Measurements from ENCODE around the gene PTGFRN.

The PTGFRN gene

GRCh38 chr1:116916533-116917445 is 7.1 kb downstream of the PTGFRN start:
- H3K9ac ChIP-seq (ENCODE audit: low read depth, low read length), result no peak overlapping the region
- H3K9me3 ChIP-seq (ENCODE audit: control insufficient read depth, insufficient read depth, low read length), result no peaks in the 10 kb centered on the region
- peaks cover 15% of the 10 kb centered on the region for H3K4me1 ChIP-seq (ENCODE audit: insufficient read depth, low read length)
- H3K36me3 ChIP-seq (ENCODE audit: insufficient read depth, low read length), result no peaks in the 10 kb centered on the region

GRCh38 chr1:116918714-116919357 is 9.1 kb downstream of the PTGFRN start:
- Histone ChIP-seq H3K9ac (ENCODE audit: low read depth, low read length) (no peak overlapping the region), H3K9me3 (ENCODE audit: control insufficient read depth, insufficient read depth, low read length) (no peaks in the 10 kb centered on the region), H3K36me3 (ENCODE audit: insufficient read depth, low read length) (no peaks in the 10 kb centered on the region), H3K4me1 (ENCODE audit: insufficient read depth, low read length) (peaks cover 8% of the 10 kb centered on the region; the same call in 1 of the 2 replicates)

GRCh38 chr1:116919802-116920201 is 10.1 kb downstream of the PTGFRN start:
- H3K4me1 ChIP-seq (ENCODE audit: insufficient read depth, low read length), result peaks cover 8% of the 10 kb centered on the region; the same call in 1 of the 2 replicates
- H3K9ac ChIP-seq (ENCODE audit: low read depth, low read length), result no peak overlapping the region
- H3K9me3 ChIP-seq (ENCODE audit: control insufficient read depth, insufficient read depth, low read length), result no peaks in the 10 kb centered on the region
- H3K36me3 ChIP-seq (ENCODE audit: insufficient read depth, low read length), result no peaks in the 10 kb centered on the region

- Histone ChIP-seq H3K4me1 (ENCODE audit: insufficient read depth, low read length) (peaks cover 8% of the 10 kb centered on the region; the same call in 1 of the 2 replicates), H3K9me3 (ENCODE audit: control insufficient read depth, insufficient read depth, low read length) (no peaks in the 10 kb centered on the region), H3K9ac (ENCODE audit: low read depth, low read length) (no peak overlapping the region), H3K36me3 (ENCODE audit: insufficient read depth, low read length) (no peaks in the 10 kb centered on the region)
Measured at GRCh38 chr1:116920211-116920610, 10.5 kb downstream of the PTGFRN start.

GRCh38 chr1:116921301-116921885 is 11.7 kb downstream of the PTGFRN start:
- Histone ChIP-seq H3K9ac (ENCODE audit: low read depth, low read length) (no peak overlapping the region), H3K9me3 (ENCODE audit: control insufficient read depth, insufficient read depth, low read length) (no peaks in the 10 kb centered on the region), H3K4me1 (ENCODE audit: insufficient read depth, low read length) (peaks cover 4% of the 10 kb centered on the region; the same call in 1 of the 2 replicates), H3K36me3 (ENCODE audit: insufficient read depth, low read length) (no peaks in the 10 kb centered on the region)

- Histone ChIP-seq H3K36me3 (ENCODE audit: insufficient read depth, low read length) (no peaks in the 10 kb centered on the region), H3K4me1 (ENCODE audit: insufficient read depth, low read length) (peaks cover 4% of the 10 kb centered on the region; the same call in 1 of the 2 replicates), H3K9me3 (ENCODE audit: control insufficient read depth, insufficient read depth, low read length) (no peaks in the 10 kb centered on the region), H3K9ac (ENCODE audit: low read depth, low read length) (no peak overlapping the region)
Measured at GRCh38 chr1:116921937-116922336, 12.2 kb downstream of the PTGFRN start.

- Histone ChIP-seq H3K9me3 (ENCODE audit: control insufficient read depth, insufficient read depth, low read length) (no peaks in the 10 kb centered on the region), H3K4me1 (ENCODE audit: insufficient read depth, low read length) (peaks cover 4% of the 10 kb centered on the region; the same call in 1 of the 2 replicates), H3K36me3 (ENCODE audit: insufficient read depth, low read length) (no peaks in the 10 kb centered on the region), H3K9ac (ENCODE audit: low read depth, low read length) (no peak overlapping the region)
Measured at GRCh38 chr1:116923421-116923820, 13.7 kb downstream of the PTGFRN start.

- Histone ChIP-seq H3K4me1 (ENCODE audit: insufficient read depth, low read length) (no peaks in the 10 kb centered on the region; the same call in 1 of the 2 replicates), H3K9ac (ENCODE audit: low read depth, low read length) (no peak overlapping the region), H3K9me3 (ENCODE audit: control insufficient read depth, insufficient read depth, low read length) (no peaks in the 10 kb centered on the region), H3K36me3 (ENCODE audit: insufficient read depth, low read length) (no peaks in the 10 kb centered on the region)
Measured at GRCh38 chr1:116927049-116927798, 17.5 kb downstream of the PTGFRN start.

- Histone ChIP-seq H3K36me3 (ENCODE audit: insufficient read depth, low read length) (no peaks in the 10 kb centered on the region), H3K4me1 (ENCODE audit: insufficient read depth, low read length) (no peaks in the 10 kb centered on the region), H3K9ac (ENCODE audit: low read depth, low read length) (no peak overlapping the region), H3K9me3 (ENCODE audit: control insufficient read depth, insufficient read depth, low read length) (no peaks in the 10 kb centered on the region)
Measured at GRCh38 chr1:116929961-116930592, 20.4 kb downstream of the PTGFRN start.

- Histone ChIP-seq H3K4me1 (ENCODE audit: insufficient read depth, low read length) (no peaks in the 10 kb centered on the region), H3K9ac (ENCODE audit: low read depth, low read length) (no peak overlapping the region), H3K36me3 (ENCODE audit: insufficient read depth, low read length) (no peaks in the 10 kb centered on the region), H3K9me3 (ENCODE audit: control insufficient read depth, insufficient read depth, low read length) (no peaks in the 10 kb centered on the region)
Measured at GRCh38 chr1:116931016-116931918, 21.6 kb downstream of the PTGFRN start.

- Histone ChIP-seq H3K4me1 (ENCODE audit: insufficient read depth, low read length) (no peaks in the 10 kb centered on the region), H3K9me3 (ENCODE audit: control insufficient read depth, insufficient read depth, low read length) (no peaks in the 10 kb centered on the region), H3K9ac (ENCODE audit: low read depth, low read length) (no peak overlapping the region), H3K36me3 (ENCODE audit: insufficient read depth, low read length) (peaks cover 8% of the 10 kb centered on the region; the same call in 1 of the 2 replicates)
Measured at GRCh38 chr1:116933606-116934515, 24.1 kb downstream of the PTGFRN start.

GRCh38 chr1:116934586-116935207 is 25.0 kb downstream of the PTGFRN start:
- H3K36me3 ChIP-seq (ENCODE audit: insufficient read depth, low read length), result peaks cover 8% of the 10 kb centered on the region; the same call in 1 of the 2 replicates
- no peaks in the 10 kb centered on the region for H3K4me1 ChIP-seq (ENCODE audit: insufficient read depth, low read length)
- no peaks in the 10 kb centered on the region for H3K9me3 ChIP-seq (ENCODE audit: control insufficient read depth, insufficient read depth, low read length)
- H3K9ac ChIP-seq (ENCODE audit: low read depth, low read length), result no peak overlapping the region
